Spleen (tissue), 11 donors: ENCODE results near the gene DYNLRB1. TPM values are rescaled to one million over a fixed set of nuclear protein-coding genes. Genes with fewer than 3 reads are reported as not detected.

Experiments
- DNase-seq: peaks from one replicate; pipeline ENCODE4 v3.0.0-alpha.2; 2020
- H3K27ac ChIP-seq, 8 donors: fragments of 200-600 bp; sonication (generic) in 7 of 8; 1 replicate in 4 of 8; 2 replicates in 4 of 8; pipeline versions ENCODE4 v1.5.0 to v1.8.0; 2016 to 2021; ENCODE audit warnings: inconsistent platforms in 4 of 8, mild to moderate bottlenecking in 4 of 8, moderate library complexity in 1 of 8
- H3K27me3 ChIP-seq, 7 donors: fragments of 200-600 bp; sonication (generic) in 6 of 7; replicated peaks in 1 of 7; 1 replicate in 4 of 7; 2 replicates in 3 of 7; pipeline versions ENCODE4 v1.5.0 to v1.8.0; 2016 to 2021; ENCODE audit warnings: inconsistent platforms in 3 of 7, mild to moderate bottlenecking in 1 of 7
- H3K36me3 ChIP-seq, 6 donors: fragments of 200-600 bp; sonication (generic) in 5 of 6; 1 replicate in 4 of 6; 2 replicates in 2 of 6; pipeline versions ENCODE4 v1.5.0 to v1.8.0; 2016 to 2021; ENCODE audit warnings: inconsistent platforms in 2 of 6
- H3K4me1 ChIP-seq, 6 donors: fragments of 200-600 bp; sonication (generic) in 5 of 6; 1 replicate in 3 of 6; 2 replicates in 3 of 6; pipeline versions ENCODE4 v1.5.0 to v1.8.0; 2016 to 2021; ENCODE audit warnings: inconsistent platforms in 3 of 6
- H3K4me3 ChIP-seq, 8 donors: fragments of 200-600 bp; sonication (generic) in 7 of 8; 1 replicate in 4 of 8; 2 replicates in 4 of 8; pipeline versions ENCODE4 v1.5.0 to v1.8.0; 2016 to 2021; ENCODE audit warnings: inconsistent platforms in 4 of 8, mild to moderate bottlenecking in 4 of 8, moderate library complexity in 2 of 8
- H3K9me3 ChIP-seq, 8 donors: fragments of 200-600 bp; sonication (generic) in 7 of 8; 1 replicate in 4 of 8; 2 replicates in 4 of 8; pipeline versions ENCODE4 v1.5.0 to v1.8.0; 2016 to 2021; ENCODE audit warnings: inconsistent platforms in 4 of 8
- CTCF ChIP-seq, 11 experiments: fragments of 200-600 bp in 7 of 11; fragments of 450-650 bp in 4 of 11; sonication (generic) in 4 of 11; IDR thresholded peaks in 8 of 11; conservative IDR thresholded peaks in 3 of 11; 1 replicate in 7 of 11; 2 replicates in 4 of 11; pipeline versions ENCODE4 v1.4.0 to v1.8.0; 2016 to 2021; ENCODE audit warnings: antibody characterized with exemption in 11 of 11, inconsistent platforms in 4 of 11, mild to moderate bottlenecking in 1 of 11
- POLR2A ChIP-seq, 3 donors: fragments of 450-650 bp; IDR thresholded peaks; one replicate each; pipeline ENCODE4 v1.5.1; 2017; ENCODE audit warnings: antibody characterized with exemption in 3 of 3, mild to moderate bottlenecking in 1 of 3
- POLR2AphosphoS5 ChIP-seq, 3 donors: sonication (generic); formaldehyde crosslinking; IDR thresholded peaks; one replicate each; pipeline ENCODE4 v1.5.1; 2017; ENCODE audit warnings: antibody characterized with exemption in 3 of 3
- WGBS, 5 donors: extraction: QIAGEN DNeasy Blood & Tissue Kit in 3 of 5; methylation state at CpG; one replicate each; pipeline versions ENCODE4 v1.1.5 to v1.1.7; 2013 to 2018; 5-methylcytosine and 5-hydroxymethylcytosine counted together
- intact Hi-C: fragments of 100-400 bp; cut with DNase I; formaldehyde crosslinking; loops from one replicate; pipeline ENCODE4 v1.15.0; 2023; ENCODE audit warnings: low total_unique reads
- polyA plus RNA-seq, 3 donors: library from polyadenylated mRNA; stranded (reverse); fragments of 200-250 nt; gene quantifications; one replicate each; pipeline ENCODE4 v1.2.1, GENCODE V29; 2013
- total RNA-seq, 7 donors: library from RNA; depleted of rRNA in 3 of 7; stranded (reverse); fragments of >200 nt in 3 of 7; fragmentation: NEBNext Ultra II Directional in 4 of 7; extraction: Animal tissue kit (Norgen Biotek cat#: 25700) in 4 of 7; gene quantifications; one replicate each; pipeline versions ENCODE4 v1.1.0 to v1.2.1, GENCODE V29; 2016 to 2021
- donor health status: healthy with polysubstance abuse.
- donor health status: DM: no; HTN: no; CAD: no; lungs with moderate emphysema.
- donor health status: DM: no; HTN: no; CAD: no.
- donor health status: Bipolar disorder and iron deficiency.
- donor health status: healthy.
- donor health status: DM: no; HTN: no; CAD: no.
- donor health status: DM: yes; HTN: yes; CAD: no.

Gene DYNLRB1
- total and polyA plus RNA-seq, 10 donors = 72.0 to 209 (median 152) TPM

- intact Hi-C loops = no loop called here
- 53 to 68% (median 61%) methylated on average over 19 to 20 of the region's 20 CpGs for WGBS, 5 donors
- Histone ChIP-seq H3K4me1 (peaks cover 0 to 6% (median 2%) of the 10 kb centered on the region in 6 donors), H3K27ac (no peak overlapping the region), H3K4me3 (no peak overlapping the region), H3K27me3 (no peaks in the 10 kb centered on the region), H3K9me3 (no peaks in the 10 kb centered on the region), H3K36me3 (no peaks in the 10 kb centered on the region)
- no peak for DNase-seq
- TF ChIP-seq POLR2AphosphoS5 (IDR thresholded peaks at IDR 0.05) (no peak), POLR2A (IDR thresholded peaks at IDR 0.05) (no peak), CTCF (IDR thresholded peaks at IDR 0.05 in 8 of 11, conservative IDR thresholded peaks at IDR 0.05 in 3 of 11) (no peak)
Observed at GRCh38 chr20:34549291-34549928, 33.2 kb downstream of the DYNLRB1 start.

DNA sequence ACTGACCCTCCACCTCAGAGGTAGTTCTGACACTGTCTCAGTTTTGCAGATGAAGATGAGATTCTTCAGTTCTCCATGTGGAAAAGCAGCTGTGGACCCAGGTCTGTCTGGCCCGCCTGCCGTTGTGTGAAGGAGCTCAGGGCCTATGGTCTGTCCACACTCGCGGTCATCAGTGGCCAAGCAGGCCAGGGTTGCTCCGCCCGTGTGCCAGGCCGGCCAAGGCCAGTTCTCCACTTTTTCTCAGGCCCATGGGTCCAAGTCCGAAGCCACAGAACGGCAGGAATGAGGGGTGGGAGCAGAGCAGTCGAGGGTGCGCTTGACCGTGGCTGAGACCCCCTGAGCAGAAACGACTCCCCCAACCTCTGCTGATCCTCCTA, 33.7 kb downstream of the DYNLRB1 start:
- intact Hi-C loops = no loop called here
- TF ChIP-seq CTCF (IDR thresholded peaks at IDR 0.05 in 8 of 11, conservative IDR thresholded peaks at IDR 0.05 in 3 of 11) = no peak
- TF ChIP-seq POLR2A (IDR thresholded peaks at IDR 0.05) = no peak
- no peak for TF ChIP-seq POLR2AphosphoS5 (IDR thresholded peaks at IDR 0.05)

GRCh38 chr20:34552569-34552968, 36.3 kb downstream of the DYNLRB1 start:
- peaks cover under 1 to 6% (median 3%) of the 10 kb centered on the region in 6 donors for H3K4me1 ChIP-seq
- intact Hi-C loops = no loop called here
- H3K9me3 ChIP-seq = no peaks in the 10 kb centered on the region
- no peak for DNase-seq
- TF ChIP-seq POLR2A (IDR thresholded peaks at IDR 0.05) (no peak), CTCF (IDR thresholded peaks at IDR 0.05 in 8 of 11, conservative IDR thresholded peaks at IDR 0.05 in 3 of 11) (no peak), POLR2AphosphoS5 (IDR thresholded peaks at IDR 0.05) (no peak)
- H3K4me3 ChIP-seq = no peak overlapping the region
- H3K36me3 ChIP-seq = no peaks in the 10 kb centered on the region
- H3K27me3 ChIP-seq = no peaks in the 10 kb centered on the region
- no peak overlapping the region for H3K27ac ChIP-seq
- WGBS, 5 donors = 84 to 94% (median 94%) methylated on average over 6 of the region's 6 CpGs

More for the DNA sequence above, 33.7 kb downstream of the DYNLRB1 start:
- Histone ChIP-seq H3K27me3 (no peaks in the 10 kb centered on the region), H3K4me3 (no peak overlapping the region), H3K27ac (no peak overlapping the region), H3K4me1 (peaks cover 0 to under 1% (median 0%) of the 10 kb centered on the region in 6 donors), H3K9me3 (no peaks in the 10 kb centered on the region), H3K36me3 (no peaks in the 10 kb centered on the region)
- no peak for DNase-seq
- WGBS, 5 donors = 86 to 96% (median 92%) methylated on average over 10 to 13 of the region's 13 CpGs

DNA sequence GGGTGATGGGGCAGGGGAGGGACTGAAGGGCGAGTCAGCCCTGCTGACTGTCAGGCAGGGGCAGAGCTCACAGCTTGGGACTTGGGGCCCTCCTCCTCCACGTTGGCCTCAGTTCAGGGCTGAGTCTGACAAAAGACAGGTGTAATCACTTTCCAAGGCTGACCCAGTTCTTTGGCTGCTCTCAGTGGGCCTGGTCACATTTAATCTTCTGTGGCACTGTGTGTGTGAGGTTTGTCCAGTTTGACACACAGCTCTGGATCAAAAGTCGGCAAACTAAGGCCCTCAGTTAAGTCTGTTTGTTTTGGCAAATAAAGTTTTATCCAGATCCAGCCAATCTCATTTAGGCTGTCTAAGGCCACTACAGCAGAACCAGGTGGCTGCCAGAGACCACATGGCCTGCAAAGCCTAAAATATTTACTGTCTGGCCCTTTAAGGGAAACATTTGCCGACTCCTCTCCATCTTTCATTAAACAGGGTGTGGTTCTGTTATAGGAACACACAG, 37.2 kb downstream of the DYNLRB1 start:
- WGBS, 5 donors = 66 to 95% (median 79%) methylated on average over 4 of the region's 4 CpGs
- no peak for TF ChIP-seq CTCF (IDR thresholded peaks at IDR 0.05 in 8 of 11, conservative IDR thresholded peaks at IDR 0.05 in 3 of 11)
- TF ChIP-seq POLR2AphosphoS5 (IDR thresholded peaks at IDR 0.05) = no peak
- TF ChIP-seq POLR2A (IDR thresholded peaks at IDR 0.05) = no peak
- Histone ChIP-seq H3K36me3 (no peaks in the 10 kb centered on the region), H3K27me3 (no peaks in the 10 kb centered on the region), H3K27ac (no peak overlapping the region), H3K4me1 (peaks cover 5 to 15% (median 9%) of the 10 kb centered on the region in 6 donors), H3K4me3 (no peak overlapping the region), H3K9me3 (no peaks in the 10 kb centered on the region)
- no peak for DNase-seq
- intact Hi-C loops = no loop called here
